Measurements from ENCODE around the gene NASP.

DNA sequence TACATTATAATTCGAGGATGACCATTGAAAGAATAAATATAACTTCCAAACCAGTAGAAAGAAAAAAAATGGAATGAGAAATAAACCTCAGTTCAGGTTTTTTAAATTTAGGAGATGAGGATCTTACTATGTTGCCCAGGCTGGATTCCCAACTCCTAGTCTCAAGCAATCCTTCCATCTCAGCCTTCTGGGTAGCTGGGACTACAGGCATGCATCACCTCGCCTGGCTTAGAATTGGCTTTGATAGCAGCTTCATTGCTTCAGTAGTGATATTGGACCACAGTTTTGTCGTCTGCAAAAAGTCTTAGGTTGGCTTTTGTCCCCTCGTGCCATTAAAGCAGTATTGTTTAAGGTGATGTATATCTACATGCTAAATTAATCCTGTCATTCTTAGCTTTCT, 2.9 kb downstream of the NASP start:
- TF ChIP-seq, protein P1, sequence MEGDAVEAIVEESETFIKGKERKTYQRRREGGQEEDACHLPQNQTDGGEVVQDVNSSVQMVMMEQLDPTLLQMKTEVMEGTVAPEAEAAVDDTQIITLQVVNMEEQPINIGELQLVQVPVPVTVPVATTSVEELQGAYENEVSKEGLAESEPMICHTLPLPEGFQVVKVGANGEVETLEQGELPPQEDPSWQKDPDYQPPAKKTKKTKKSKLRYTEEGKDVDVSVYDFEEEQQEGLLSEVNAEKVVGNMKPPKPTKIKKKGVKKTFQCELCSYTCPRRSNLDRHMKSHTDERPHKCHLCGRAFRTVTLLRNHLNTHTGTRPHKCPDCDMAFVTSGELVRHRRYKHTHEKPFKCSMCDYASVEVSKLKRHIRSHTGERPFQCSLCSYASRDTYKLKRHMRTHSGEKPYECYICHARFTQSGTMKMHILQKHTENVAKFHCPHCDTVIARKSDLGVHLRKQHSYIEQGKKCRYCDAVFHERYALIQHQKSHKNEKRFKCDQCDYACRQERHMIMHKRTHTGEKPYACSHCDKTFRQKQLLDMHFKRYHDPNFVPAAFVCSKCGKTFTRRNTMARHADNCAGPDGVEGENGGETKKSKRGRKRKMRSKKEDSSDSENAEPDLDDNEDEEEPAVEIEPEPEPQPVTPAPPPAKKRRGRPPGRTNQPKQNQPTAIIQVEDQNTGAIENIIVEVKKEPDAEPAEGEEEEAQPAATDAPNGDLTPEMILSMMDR (IDR thresholded peaks at IDR 0.05 in 4 of 5, conservative IDR thresholded peaks at IDR 0.05 in 1 of 5): no peak
- TF ChIP-seq POLR2A (IDR thresholded peaks at IDR 0.05): no peak
